HG03439 (cell line): ENCODE data around the gene MAP3K6.

Experiments used
- ATAC-seq: cut with Tn5 transposase; IDR thresholded peaks from one replicate; pipeline ENCODE4 v1.9.1; 2021; ENCODE audit warnings: mild to moderate bottlenecking, moderate library complexity; ENCODE audit not compliant: unreplicated experiment

The MAP3K6 gene

GRCh38 chr1:27356619-27357280 lies 10.0 kb downstream of the MAP3K6 start:
- ATAC-seq = peak; percentile 39

- ATAC-seq = no peak
These were observed 10.5 kb downstream of the MAP3K6 start for GRCh38 chr1:27356277-27356618.

DNA sequence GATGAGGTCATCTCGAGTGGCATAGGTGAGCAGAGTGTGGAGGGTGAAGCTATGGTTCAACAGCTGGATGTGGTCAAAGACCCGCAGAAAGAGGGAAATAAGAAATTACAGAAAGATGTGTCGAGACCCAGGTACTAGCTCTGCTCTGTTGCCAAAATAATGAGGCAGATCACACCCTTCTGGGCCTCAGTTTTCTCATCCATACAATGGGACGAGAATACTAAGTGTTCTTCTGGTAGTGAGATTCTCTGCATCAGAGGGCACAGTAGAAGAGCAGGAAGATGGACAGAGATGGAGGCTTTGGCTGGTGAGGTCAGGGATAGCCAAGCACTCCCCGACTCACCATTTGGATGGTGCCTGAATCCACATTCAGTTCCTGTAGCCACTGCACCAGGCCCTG lies 11.1 kb downstream of the MAP3K6 start:
- ATAC-seq = no peak

DNA sequence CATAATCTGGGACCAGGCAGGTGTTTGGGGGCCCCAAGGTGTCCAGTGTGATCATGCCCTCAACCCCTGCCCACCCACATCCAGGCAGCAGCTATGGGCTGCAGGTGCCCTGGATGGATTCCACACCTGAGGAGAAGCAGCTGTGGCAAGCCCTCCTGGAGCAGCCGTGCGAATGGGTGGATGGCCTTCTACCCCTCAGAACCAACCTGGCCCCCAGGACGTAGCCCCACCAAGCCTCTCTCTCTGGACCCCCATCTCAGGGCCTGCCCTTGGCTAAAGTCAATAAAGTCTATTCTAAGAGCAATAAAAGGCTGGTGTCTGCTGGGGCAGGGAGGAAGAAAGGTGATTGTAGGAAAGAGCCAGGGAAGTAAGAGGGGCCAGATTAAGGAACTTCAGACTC lies 13.1 kb downstream of the MAP3K6 start:
- no peak for ATAC-seq

- ATAC-seq = no peak
These were observed 13.6 kb downstream of the MAP3K6 start for GRCh38 chr1:27353166-27353565.

DNA sequence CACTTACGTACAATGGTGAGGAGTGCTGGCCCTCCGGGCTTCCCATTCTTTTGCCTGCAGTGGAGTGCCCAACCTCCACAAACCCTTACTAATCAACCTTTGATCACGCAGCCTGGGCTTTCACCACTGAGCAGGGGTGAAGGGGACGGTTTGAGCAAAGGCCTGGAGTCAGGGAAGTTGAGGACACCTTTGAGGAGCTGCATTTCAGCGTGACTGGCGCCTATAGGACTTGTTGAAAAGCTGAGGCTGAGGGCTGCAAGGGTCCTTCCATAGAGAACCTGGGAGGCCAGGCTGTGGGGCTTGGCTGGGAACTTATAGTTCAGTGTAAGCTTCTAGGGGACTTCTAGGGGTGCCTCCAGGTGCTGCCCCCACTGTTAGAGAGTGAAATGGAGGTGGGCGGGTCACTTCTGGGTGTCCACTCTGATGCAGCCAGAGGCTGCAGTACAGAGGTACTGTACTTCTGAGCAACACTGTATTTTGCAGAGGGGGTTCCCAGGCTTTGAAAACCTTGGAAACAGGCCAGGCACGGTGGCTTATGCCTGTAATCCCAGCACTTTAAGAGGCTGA lies 15.1 kb downstream of the MAP3K6 start:
- ATAC-seq = no peak

- ATAC-seq = no peak
These were observed 15.9 kb downstream of the MAP3K6 start for GRCh38 chr1:27350663-27351540.

DNA sequence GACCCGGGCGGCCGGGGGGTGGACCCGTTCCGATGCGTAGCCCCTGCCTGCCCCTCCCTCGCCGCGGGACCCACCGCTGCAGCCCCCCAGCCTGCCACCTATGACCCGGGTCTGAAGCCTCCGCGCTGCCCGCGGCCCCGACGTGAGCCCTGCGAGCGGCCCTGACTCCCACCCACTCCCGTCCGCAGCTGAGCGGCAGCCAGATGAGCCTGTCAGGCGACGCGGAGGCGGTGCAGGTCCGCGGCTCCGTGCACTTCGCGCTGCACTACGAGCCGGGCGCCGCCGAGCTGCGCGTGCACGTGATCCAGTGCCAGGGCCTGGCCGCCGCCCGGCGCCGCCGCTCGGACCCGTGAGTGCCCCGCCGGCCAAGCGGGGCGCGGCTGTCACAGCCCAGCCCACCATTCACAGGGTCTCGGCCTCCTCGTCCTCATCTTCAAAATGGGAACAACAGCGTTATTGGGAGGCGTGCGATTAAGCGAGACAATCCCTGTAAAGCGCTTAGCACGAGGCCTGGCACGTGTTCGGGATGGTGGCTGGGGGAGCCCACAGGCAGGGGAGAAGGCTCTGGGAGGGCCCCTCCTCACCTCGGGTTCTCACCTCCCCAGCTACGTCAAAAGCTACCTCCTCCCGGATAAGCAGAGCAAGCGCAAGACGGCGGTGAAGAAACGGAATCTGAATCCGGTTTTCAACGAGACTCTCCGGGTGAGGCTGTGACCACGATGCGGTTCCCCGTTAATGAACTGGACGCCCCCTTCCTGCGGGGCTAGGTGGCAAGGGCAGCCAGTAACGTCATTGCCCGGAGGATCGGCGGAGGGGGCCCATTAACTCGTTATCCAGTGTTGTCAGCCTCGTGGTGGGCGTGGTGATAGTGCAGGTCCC lies 16.7 kb downstream of the MAP3K6 start:
- ATAC-seq = no peak

DNA sequence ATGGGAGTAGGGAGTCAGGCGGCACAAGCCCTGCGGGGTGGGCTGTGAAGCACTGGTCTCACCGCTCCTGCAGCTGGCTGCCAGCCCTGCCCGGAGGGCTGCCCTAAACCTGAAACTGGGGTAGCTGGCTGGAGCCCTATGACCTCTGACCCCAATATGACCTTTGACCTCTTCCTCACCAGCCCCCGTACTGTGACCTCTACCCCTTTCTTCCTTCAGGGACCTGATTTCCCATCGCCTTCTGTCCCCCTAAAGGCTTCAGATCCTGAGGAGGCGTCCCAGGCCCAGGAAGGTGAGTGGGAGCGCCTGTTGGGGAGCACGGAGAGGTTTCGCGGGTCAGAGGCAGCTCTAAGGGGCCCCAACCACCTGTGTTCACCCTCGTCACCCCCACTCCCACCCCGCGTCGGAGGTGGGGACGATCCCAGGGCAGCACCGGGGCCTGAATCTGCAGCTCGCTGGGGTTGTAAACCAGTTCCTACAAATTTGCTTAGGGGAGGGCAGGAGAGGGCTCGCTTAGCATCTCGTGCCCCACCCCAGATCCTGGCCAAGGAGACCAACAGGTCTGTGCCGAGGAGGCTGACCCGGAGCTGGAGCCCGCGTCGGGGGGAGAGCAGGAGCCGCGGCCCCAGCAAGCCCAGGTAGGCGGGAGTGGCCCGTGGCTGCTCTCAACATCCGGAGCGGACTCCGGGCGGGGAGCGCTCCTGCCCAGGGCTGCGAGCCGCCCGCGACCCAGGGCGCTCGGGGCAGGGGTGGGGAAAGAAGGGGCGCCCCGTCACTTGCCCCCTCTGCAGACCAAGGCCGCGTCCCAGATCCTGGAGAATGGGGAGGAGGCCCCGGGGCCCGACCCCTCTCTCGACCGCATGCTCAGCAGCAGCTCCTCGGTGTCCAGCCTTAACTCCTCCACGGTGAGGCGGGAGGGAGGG lies 17.6 kb downstream of the MAP3K6 start:
- no peak for ATAC-seq

DNA sequence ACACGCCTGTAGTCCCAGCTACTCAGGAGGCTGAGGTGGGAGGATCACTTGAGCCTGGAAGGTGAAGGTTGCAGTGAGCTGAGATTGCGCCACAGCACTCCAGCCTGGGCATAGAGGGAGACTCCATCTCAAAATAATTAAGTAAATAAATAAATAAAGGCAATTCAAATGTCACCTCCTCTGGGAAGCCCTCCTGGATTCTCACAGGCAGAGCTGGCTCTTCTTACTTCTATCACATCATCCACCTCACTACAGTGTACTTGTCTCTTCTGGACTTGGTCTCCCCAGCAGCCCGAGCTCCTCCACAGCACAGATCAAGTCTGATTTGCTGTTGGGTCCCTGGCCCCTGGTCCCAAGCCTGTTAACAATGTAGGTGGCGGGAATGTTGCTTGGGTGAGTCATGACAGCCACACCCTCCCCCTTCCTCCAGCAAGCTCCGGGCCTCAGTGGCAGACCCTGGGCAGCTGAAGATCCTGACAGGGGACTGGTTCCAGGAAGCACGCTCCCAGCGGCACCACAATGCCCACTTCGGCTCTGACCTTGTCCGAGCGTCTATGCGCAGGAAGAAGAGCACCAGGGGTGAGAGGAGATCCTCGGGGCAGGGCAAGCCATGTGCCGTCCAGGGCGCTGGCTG lies 19.7 kb downstream of the MAP3K6 start:
- no peak for ATAC-seq

- ATAC-seq = no peak
These were observed 20.4 kb downstream of the MAP3K6 start for GRCh38 chr1:27346357-27346756.

DNA sequence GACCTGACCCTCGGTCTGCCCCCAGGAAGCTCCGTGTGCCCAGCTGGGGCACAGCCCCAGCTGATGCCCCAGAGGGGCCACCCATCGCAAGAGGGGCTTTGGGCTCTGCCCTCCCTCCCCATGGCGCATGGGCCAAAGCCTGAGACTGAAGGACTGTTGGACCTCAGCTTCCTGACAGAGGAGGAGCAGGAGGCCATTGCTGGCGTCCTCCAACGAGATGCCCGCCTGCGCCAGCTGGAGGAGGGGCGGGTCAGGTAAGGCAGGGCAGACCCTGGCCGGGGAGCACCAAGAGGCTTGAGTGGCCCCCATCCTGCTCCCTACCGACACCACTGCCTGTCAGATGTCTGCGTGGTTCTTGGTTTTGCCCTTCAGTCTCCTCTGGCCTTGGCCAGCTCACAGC lies 21.5 kb downstream of the MAP3K6 start:
- ATAC-seq = no peak

DNA sequence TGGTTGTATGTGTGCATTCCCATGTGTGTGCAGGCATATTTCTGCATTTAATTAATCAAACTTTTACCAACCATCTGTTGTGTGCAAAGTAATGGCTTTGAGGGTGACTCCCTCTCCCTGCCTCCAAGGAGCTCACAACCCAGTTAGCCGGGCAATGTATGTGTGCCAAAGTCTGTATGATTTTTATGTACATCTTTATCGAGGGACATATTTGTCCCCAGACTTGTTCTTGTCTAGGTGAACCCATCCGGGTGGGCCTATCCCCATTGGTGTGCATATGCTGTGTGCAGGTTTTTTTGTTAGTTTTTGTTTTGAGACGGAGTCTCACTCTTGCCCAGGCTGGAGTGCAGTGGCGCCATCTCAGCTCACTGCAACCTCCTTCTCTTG lies 23.1 kb downstream of the MAP3K6 start:
- no peak for ATAC-seq

DNA sequence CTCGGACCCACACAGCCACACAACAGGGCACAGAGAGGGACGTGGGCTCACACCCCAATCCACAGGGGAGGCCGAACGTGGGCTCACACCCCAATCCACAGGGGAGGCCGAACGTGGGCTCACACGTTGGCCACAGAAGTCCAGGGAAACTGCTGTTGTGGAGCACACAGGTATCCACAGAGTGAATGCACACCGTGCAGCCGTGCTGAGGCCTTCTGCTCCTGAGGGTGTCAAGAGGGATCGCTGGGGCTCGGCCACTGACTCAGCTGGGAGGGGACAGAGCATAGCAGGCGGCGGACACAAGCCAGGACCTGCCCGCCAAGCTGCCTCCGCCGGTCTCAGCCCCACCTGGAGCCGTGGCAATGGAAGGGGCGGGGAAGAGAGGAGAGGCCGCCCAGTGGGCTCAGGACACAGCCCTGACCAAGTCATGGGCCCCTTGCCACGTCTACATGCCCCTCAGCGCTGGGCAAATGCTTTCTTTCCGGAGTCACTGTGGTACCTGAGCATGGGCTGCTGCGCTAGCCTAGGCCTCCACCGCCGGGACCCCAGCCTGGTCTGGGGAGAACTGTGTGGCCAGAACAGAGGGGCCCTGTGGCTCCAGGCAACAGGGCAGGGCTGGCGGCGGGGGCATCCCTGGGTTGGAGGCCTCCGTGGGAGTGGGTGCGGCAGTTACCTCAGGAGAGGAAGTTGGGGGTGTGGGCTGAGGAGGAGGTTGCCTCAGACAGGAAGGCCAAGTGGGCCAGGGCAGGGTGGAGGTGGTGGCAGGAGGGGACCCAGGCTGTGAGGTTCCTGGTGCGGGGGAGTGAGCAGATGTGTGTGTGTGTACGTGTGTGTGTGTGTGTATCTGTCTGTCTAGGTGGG lies 23.8 kb downstream of the MAP3K6 start:
- no peak for ATAC-seq

- no peak for ATAC-seq
These were observed 24.4 kb downstream of the MAP3K6 start for GRCh38 chr1:27342391-27342777.

DNA sequence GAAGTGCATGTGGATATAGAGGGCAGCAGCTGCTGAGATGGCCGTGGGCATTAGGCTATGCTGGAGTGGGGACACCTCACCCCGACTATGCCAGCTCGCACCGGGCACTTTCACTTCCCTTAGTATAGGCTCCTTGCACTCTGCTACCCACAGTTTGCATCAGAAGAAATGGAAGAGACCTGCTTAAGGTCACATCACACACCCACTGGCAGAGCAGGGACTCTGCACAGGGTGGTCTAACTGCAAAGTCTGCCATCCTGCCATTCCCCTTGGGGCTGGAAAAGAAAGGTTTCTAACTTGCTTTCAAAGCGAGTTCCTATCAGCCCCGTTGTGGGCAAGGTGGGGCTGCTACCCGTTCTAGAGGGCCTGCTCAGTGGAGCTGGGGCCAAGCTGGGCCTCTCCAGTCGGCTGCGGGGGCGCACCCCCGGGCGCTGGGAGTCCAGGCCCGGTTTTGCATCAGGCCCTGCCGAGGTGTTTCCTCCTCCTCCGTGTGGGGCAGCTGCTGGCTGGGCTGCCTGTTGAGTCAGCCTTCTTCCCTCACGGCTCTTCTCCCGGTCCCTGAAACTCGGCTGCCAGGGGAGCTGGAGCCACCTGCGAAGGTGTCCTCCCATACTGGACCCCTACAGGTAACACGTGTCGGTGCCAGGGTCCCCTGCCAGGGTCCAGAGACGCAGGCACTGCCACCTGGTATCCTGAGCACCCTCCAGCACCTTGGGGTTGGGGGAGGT lies 25.1 kb downstream of the MAP3K6 start, which contains the start of gene SYTL1:
Gene SYTL1, plus strand, starts transcription at position 498 of the 728 bp plus-strand sequence. CDS start 3,313 bp downstream, outside the sequence.
- ATAC-seq = no peak

GRCh38 chr1:27339213-27339612 lies 27.5 kb downstream of the MAP3K6 start:
- no peak for ATAC-seq

DNA sequence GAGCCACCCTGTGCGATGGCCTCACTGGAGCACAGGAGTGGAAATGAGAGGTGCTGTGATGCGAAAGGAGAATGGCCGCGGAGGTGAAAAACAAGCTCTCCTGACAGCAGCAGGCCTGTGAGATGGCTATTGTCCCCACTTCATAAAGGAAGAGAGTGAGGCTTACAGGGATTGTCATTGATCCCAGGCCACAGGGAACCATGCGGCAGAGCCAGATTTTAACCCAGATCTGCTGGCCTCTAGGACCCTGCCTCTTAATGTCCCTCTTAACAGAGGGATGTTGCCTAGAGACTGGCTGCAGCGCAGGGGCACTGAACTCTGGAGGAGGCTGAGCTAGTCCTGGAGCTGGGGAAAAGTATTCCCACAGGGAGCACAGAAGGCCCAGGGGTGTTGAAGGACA lies 28.0 kb downstream of the MAP3K6 start:
- no peak for ATAC-seq
